ENCODE results near the gene ARMC8.

Gene ARMC8

DNA sequence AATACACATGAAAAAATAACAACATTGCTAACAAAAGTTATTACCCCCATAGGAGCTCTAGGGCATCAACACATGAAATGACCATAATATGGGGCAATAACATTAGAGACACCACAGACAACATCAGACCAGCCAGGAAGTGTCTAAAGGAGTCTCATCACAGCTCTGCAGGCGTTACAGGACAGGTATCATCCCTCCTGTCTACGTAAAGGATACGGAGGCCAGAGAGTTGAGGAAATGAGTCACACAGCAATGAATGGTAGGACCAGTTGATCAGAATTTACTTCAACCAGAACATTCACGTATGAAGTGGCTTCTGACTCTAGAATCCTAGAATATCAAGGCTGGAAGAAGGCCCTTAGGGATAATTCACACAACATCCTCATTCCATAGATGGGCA, 140.7 kb downstream of the ARMC8 start:
- TF ChIP-seq SIN3A (IDR thresholded peaks at IDR 0.05; ENCODE audit: borderline replicate concordance, insufficient read depth, low read length): no peak
- TF ChIP-seq POLR2AphosphoS5 (IDR thresholded peaks at IDR 0.05; ENCODE audit: low read depth, low read length): no peak
- no peak for TF ChIP-seq REST (IDR thresholded peaks at IDR 0.05; ENCODE audit: insufficient read depth in 1 of 2, low read depth in 2 of 2, low read length in 2 of 2)
- TF ChIP-seq FOXP2 (optimal IDR thresholded peaks at IDR 0.05; ENCODE audit: borderline replicate concordance, extremely low read depth, extremely low read length, insufficient read depth): no peak
- no peak for TF ChIP-seq TAF1 (IDR thresholded peaks at IDR 0.05; ENCODE audit: borderline replicate concordance, insufficient read depth, low read length)

DNA sequence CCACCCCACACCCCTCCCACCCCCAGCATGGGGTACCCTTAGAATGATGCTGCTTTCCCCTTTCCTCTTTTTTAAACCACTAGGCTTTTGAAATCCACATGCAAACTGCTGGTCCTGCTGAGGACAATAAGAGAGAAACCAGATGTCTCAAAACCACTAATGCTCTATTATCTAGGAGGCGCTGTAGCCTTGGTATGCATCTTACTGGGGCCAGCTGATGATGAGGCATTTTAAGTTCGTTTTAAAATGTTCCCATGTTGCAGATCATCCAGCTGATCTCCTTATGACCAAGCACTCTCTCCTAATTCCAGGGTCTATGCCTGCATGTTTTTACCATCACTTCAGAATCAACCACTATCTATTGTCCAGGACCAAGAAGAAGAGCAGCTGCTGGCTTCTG, 141.2 kb downstream of the ARMC8 start:
- no peak for TF ChIP-seq SIN3A (IDR thresholded peaks at IDR 0.05; ENCODE audit: borderline replicate concordance, insufficient read depth, low read length)
- TF ChIP-seq REST (IDR thresholded peaks at IDR 0.05; ENCODE audit: insufficient read depth in 1 of 2, low read depth in 2 of 2, low read length in 2 of 2): no peak
- no peak for TF ChIP-seq FOXP2 (optimal IDR thresholded peaks at IDR 0.05; ENCODE audit: borderline replicate concordance, extremely low read depth, extremely low read length, insufficient read depth)
- TF ChIP-seq TAF1 (IDR thresholded peaks at IDR 0.05; ENCODE audit: borderline replicate concordance, insufficient read depth, low read length): no peak
- no peak for TF ChIP-seq POLR2AphosphoS5 (IDR thresholded peaks at IDR 0.05; ENCODE audit: low read depth, low read length)

DNA sequence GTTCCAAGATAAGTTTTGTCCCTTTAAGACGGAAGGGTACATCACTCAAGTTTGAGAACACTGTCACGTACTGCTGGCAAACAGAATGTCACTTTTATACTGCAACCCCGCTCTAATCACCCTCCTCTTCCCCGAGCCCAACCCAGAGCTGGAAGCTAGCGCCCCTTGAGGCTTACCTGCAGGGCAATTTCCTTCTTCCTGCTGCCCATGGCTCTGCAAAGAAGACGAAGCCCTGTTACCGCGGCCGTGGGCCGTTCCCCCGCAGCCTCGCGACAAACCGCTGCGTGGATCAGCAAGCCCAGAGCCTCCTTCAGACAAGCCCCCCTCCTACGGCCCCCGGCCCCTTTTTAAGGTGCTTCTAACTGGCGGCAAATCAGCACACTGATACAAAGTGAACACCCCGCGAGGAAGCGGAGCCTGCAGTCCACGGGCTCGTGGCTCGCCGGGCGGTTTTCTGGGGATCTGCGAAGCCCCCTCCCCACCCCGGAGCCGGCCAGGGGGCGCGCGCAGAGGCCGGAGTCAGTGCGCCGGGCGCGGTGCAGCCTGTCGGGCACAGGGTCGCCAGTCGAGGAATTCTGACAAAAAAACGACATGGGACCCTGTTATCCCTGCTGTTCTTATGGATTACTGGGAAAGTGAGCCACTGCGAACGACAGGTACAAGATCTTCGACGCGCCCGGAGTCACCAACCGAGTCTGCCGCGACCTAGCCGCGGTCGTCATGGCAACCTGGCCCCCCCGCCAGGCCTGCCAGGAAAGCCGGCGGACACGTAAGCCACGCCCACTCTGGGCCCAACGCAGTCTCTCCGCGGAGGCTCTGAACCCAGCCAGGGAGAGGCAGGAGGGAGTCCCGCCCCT, 142.3 kb downstream of the ARMC8 start, which contains the start of gene NME9:
Gene NME9 (minus strand): TSS at position 725 of the 857 bp plus-strand sequence. CDS start 516 bp downstream, at position 209.
- TF ChIP-seq FOXP2 (optimal IDR thresholded peaks at IDR 0.05; ENCODE audit: borderline replicate concordance, extremely low read depth, extremely low read length, insufficient read depth): no peak

- TF ChIP-seq SIN3A (IDR thresholded peaks at IDR 0.05; ENCODE audit: borderline replicate concordance, insufficient read depth, low read length): no peak
- no peak for TF ChIP-seq FOXP2 (optimal IDR thresholded peaks at IDR 0.05; ENCODE audit: borderline replicate concordance, extremely low read depth, extremely low read length, insufficient read depth)
- no peak for TF ChIP-seq REST (IDR thresholded peaks at IDR 0.05; ENCODE audit: insufficient read depth in 1 of 2, low read depth in 2 of 2, low read length in 2 of 2)
- TF ChIP-seq TAF1 (IDR thresholded peaks at IDR 0.05; ENCODE audit: borderline replicate concordance, insufficient read depth, low read length): no peak
- no peak for TF ChIP-seq POLR2AphosphoS5 (IDR thresholded peaks at IDR 0.05; ENCODE audit: low read depth, low read length)
These were observed 142.8 kb downstream of the ARMC8 start for GRCh38 chr3:138329984-138330293.

DNA sequence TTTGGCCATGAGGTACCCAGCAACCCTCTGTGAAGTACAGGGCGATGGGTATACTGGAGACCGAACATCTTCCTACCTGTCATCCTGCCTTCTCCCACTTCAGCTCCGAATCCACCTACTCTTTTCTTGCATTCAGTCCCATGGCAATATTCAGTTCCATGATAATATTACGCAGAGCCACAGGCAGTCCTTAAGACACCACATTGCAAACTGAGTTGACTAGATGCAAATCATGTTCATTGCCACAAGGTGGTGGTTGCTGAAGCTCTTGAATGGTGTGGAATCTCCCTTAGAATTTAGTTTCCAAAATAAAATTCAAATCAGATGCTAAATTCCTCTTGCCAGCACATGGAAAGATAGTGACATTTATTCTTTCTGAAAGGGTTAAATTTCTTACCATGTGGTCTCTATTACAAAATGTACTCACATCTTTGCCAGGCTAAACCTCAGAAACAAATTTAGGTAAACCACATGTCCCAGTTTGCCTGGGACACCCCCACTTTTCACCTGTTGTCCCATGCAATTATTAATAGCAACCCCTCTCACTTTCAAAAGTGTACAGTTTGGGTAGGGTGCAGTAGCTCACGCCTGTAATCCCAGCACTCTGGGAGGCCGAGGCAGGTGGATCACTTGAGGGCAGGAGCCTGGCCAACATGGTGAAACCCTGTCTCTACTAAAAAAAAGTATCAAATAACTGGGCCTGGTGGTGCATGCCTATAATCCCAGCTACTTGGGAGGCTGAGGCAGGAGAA, 144.2 kb downstream of the ARMC8 start:
- no peak for TF ChIP-seq REST (IDR thresholded peaks at IDR 0.05; ENCODE audit: insufficient read depth in 1 of 2, low read depth in 2 of 2, low read length in 2 of 2)
- no peak for TF ChIP-seq FOXP2 (optimal IDR thresholded peaks at IDR 0.05; ENCODE audit: borderline replicate concordance, extremely low read depth, extremely low read length, insufficient read depth)
- no peak for TF ChIP-seq SIN3A (IDR thresholded peaks at IDR 0.05; ENCODE audit: borderline replicate concordance, insufficient read depth, low read length)
- TF ChIP-seq POLR2AphosphoS5 (IDR thresholded peaks at IDR 0.05; ENCODE audit: low read depth, low read length): no peak
- TF ChIP-seq TAF1 (IDR thresholded peaks at IDR 0.05; ENCODE audit: borderline replicate concordance, insufficient read depth, low read length): no peak

Measured in PFSK-1 (cell line).